Loucy (cell line): Measurements from ENCODE around the gene ERVK3-1.

Experiments used
- H2AFZ ChIP-seq: fragments of 200-600 bp; sonication (generic); 2 replicates; pipeline ENCODE4 v1.6.0; 2016; ENCODE audit warnings: antibody characterized with exemption, mild to moderate bottlenecking, low read length, moderate library complexity
- H3F3A ChIP-seq: fragments of 200-600 bp; 2 replicates; pipeline ENCODE4 v1.6.0; 2016; ENCODE audit warnings: antibody characterized with exemption, low read depth, mild to moderate bottlenecking
- H3K27me3 ChIP-seq: fragments of 200-600 bp; sonication (generic); 2 replicates; pipeline ENCODE4 v1.6.1; 2014; ENCODE audit warnings: low read length, mild to moderate bottlenecking; ENCODE audit not compliant: insufficient read depth, poor library complexity, severe bottlenecking
- H3K36me3 ChIP-seq: fragments of 200-600 bp; sonication (generic); 2 replicates; pipeline ENCODE4 v1.6.1; 2016; ENCODE audit warnings: low read length; ENCODE audit not compliant: insufficient read depth
- H3K4me1 ChIP-seq: fragments of 200-600 bp; sonication (generic); 2 replicates; pipeline ENCODE4 v1.5.1; 2014; ENCODE audit warnings: low read length, mild to moderate bottlenecking; ENCODE audit not compliant: insufficient read depth, poor library complexity, severe bottlenecking
- H3K4me2 ChIP-seq: fragments of 200-600 bp; sonication (generic); 2 replicates; pipeline ENCODE4 v1.6.0; 2014; ENCODE audit warnings: antibody characterized with exemption, low read length, low read depth, mild to moderate bottlenecking; ENCODE audit not compliant: poor library complexity, severe bottlenecking
- H3K4me3 ChIP-seq: fragments of 200-600 bp; sonication (generic); 2 replicates; pipeline ENCODE4 v1.5.1; 2014; ENCODE audit warnings: low read length, mild to moderate bottlenecking, mixed read lengths; ENCODE audit not compliant: poor library complexity, severe bottlenecking
- H3K79me2 ChIP-seq: fragments of 200-600 bp; sonication (generic); 2 replicates; pipeline ENCODE4 v1.6.1; 2014; ENCODE audit warnings: low read length; ENCODE audit not compliant: insufficient read depth
- H3K9ac ChIP-seq: fragments of 200-600 bp; sonication (generic); 2 replicates; pipeline ENCODE4 v1.6.0; 2014; ENCODE audit warnings: mild to moderate bottlenecking, low read depth, low read length, moderate library complexity; ENCODE audit not compliant: poor library complexity, severe bottlenecking
- H3K9me2 ChIP-seq: fragments of 200-600 bp; sonication (generic); replicated peaks from 2 replicates; pipeline ENCODE4 v1.6.1; 2016; ENCODE audit warnings: low read depth, low read length, mixed read lengths
- H3K9me3 ChIP-seq: fragments of 200-600 bp; sonication (generic); 2 replicates; pipeline ENCODE4 v1.6.1; 2014; ENCODE audit warnings: mild to moderate bottlenecking, antibody characterized with exemption, low read length, low read depth; ENCODE audit not compliant: insufficient read depth
- H4K20me1 ChIP-seq: fragments of 200-600 bp; sonication (generic); 2 replicates; pipeline ENCODE4 v1.6.0; 2014; ENCODE audit warnings: antibody characterized with exemption, low read length, mild to moderate bottlenecking; ENCODE audit not compliant: insufficient read depth, poor library complexity, severe bottlenecking
- CTCF ChIP-seq: fragments of 200-600 bp; sonication (generic); conservative IDR thresholded peaks from 2 replicates; pipeline ENCODE4 v1.5.1; 2014; ENCODE audit warnings: mild to moderate bottlenecking, antibody characterized with exemption, low read length
- EZH2phosphoT487 ChIP-seq: fragments of 200-600 bp; IDR thresholded peaks from 2 replicates; pipeline ENCODE4 v1.6.1; 2018; ENCODE audit warnings: antibody characterized with exemption, mild to moderate bottlenecking, moderate library complexity, borderline replicate concordance

ERVK3-1 gene

GRCh38 chr19:58330458-58330857 is 25.3 kb downstream of the ERVK3-1 start:
- Histone ChIP-seq H4K20me1 (no peaks in the 10 kb centered on the region), H3K9ac (no peak overlapping the region), H3K79me2 (peaks cover 18% of the 10 kb centered on the region; the same call in 1 of the 2 replicates), H3K9me3 (no peaks in the 10 kb centered on the region), H3K27me3 (no peaks in the 10 kb centered on the region), H3K4me2 (no peak overlapping the region), H3K4me3 (no peak overlapping the region), H3F3A (no peaks in the 10 kb centered on the region), H2AFZ (no peak overlapping the region), H3K36me3 (no peaks in the 10 kb centered on the region), H3K9me2 (no peaks in the 10 kb centered on the region), H3K4me1 (peaks cover 32% of the 10 kb centered on the region)
- TF ChIP-seq EZH2phosphoT487, result no peak
- TF ChIP-seq CTCF, result no peak

- Histone ChIP-seq H2AFZ (no peak overlapping the region), H3K79me2 (peaks cover 7% of the 10 kb centered on the region; the same call in 1 of the 2 replicates), H3K27me3 (no peaks in the 10 kb centered on the region), H3K9me2 (no peaks in the 10 kb centered on the region), H3K4me3 (no peak overlapping the region), H3K9me3 (no peaks in the 10 kb centered on the region), H3K9ac (no peak overlapping the region), H4K20me1 (no peaks in the 10 kb centered on the region), H3K4me1 (peaks cover 18% of the 10 kb centered on the region), H3K4me2 (no peak overlapping the region), H3K36me3 (no peaks in the 10 kb centered on the region), H3F3A (no peaks in the 10 kb centered on the region)
- TF ChIP-seq EZH2phosphoT487, result no peak
Observed at GRCh38 chr19:58332697-58333096, 27.5 kb downstream of the ERVK3-1 start.

GRCh38 chr19:58334691-58335249 is 29.6 kb downstream of the ERVK3-1 start:
- H3K36me3 ChIP-seq, result no peaks in the 10 kb centered on the region
- no peaks in the 10 kb centered on the region for H3K9me2 ChIP-seq
- H3K9me3 ChIP-seq, result no peaks in the 10 kb centered on the region
- no peak overlapping the region for H3K4me3 ChIP-seq
- H3K9ac ChIP-seq, result no peak overlapping the region
- no peaks in the 10 kb centered on the region for H4K20me1 ChIP-seq
- H2AFZ ChIP-seq, result no peak overlapping the region
- H3K79me2 ChIP-seq, result no peaks in the 10 kb centered on the region
- no peak overlapping the region for H3K4me2 ChIP-seq
- H3K27me3 ChIP-seq, result no peaks in the 10 kb centered on the region
- peaks cover 18% of the 10 kb centered on the region for H3K4me1 ChIP-seq
- TF ChIP-seq EZH2phosphoT487 (no peak), CTCF (no peak)
- no peaks in the 10 kb centered on the region for H3F3A ChIP-seq

GRCh38 chr19:58335630-58336029 is 30.5 kb downstream of the ERVK3-1 start:
- Histone ChIP-seq H3F3A (no peaks in the 10 kb centered on the region), H3K9me3 (no peaks in the 10 kb centered on the region), H3K4me2 (no peak overlapping the region), H3K9me2 (no peaks in the 10 kb centered on the region), H3K9ac (no peak overlapping the region), H4K20me1 (no peaks in the 10 kb centered on the region), H3K36me3 (no peaks in the 10 kb centered on the region), H3K79me2 (no peaks in the 10 kb centered on the region), H3K4me1 (peaks cover 20% of the 10 kb centered on the region), H3K4me3 (no peak overlapping the region), H3K27me3 (no peaks in the 10 kb centered on the region), H2AFZ (no peak overlapping the region)
- TF ChIP-seq EZH2phosphoT487 (no peak), CTCF (no peak)
